ENCODE results near the gene SMG6.

The SMG6 gene

GRCh38 chr17:2049333-2050299 lies 254.0 kb downstream of the SMG6 start:
- no peak for TF ChIP-seq ESRRG (CRISPR knock-in tag; IDR thresholded peaks at IDR 0.05)
- no peak for TF ChIP-seq SNAI2 (CRISPR knock-in tag; IDR thresholded peaks at IDR 0.05)
- TF ChIP-seq ZNF8 (CRISPR knock-in tag; IDR thresholded peaks at IDR 0.05), result no peak
- no peak for TF ChIP-seq OSR1 (CRISPR knock-in tag; IDR thresholded peaks at IDR 0.05)
- TF ChIP-seq, protein P1, sequence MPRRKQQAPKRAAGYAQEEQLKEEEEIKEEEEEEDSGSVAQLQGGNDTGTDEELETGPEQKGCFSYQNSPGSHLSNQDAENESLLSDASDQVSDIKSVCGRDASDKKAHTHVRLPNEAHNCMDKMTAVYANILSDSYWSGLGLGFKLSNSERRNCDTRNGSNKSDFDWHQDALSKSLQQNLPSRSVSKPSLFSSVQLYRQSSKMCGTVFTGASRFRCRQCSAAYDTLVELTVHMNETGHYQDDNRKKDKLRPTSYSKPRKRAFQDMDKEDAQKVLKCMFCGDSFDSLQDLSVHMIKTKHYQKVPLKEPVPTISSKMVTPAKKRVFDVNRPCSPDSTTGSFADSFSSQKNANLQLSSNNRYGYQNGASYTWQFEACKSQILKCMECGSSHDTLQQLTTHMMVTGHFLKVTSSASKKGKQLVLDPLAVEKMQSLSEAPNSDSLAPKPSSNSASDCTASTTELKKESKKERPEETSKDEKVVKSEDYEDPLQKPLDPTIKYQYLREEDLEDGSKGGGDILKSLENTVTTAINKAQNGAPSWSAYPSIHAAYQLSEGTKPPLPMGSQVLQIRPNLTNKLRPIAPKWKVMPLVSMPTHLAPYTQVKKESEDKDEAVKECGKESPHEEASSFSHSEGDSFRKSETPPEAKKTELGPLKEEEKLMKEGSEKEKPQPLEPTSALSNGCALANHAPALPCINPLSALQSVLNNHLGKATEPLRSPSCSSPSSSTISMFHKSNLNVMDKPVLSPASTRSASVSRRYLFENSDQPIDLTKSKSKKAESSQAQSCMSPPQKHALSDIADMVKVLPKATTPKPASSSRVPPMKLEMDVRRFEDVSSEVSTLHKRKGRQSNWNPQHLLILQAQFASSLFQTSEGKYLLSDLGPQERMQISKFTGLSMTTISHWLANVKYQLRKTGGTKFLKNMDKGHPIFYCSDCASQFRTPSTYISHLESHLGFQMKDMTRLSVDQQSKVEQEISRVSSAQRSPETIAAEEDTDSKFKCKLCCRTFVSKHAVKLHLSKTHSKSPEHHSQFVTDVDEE (CRISPR knock-in tag; IDR thresholded peaks at IDR 0.05), result 0 out of 2 replicates have a peak, but pooled peaks have one; percentile 11
- TF ChIP-seq CSDC2 (CRISPR knock-in tag; IDR thresholded peaks at IDR 0.05), result 0 out of 2 replicates have a peak, but pooled peaks have one; percentile 15
- ATAC-seq, result peak; percentile 46

GRCh38 chr17:2048805-2049204 lies 254.8 kb downstream of the SMG6 start:
- TF ChIP-seq ZFP3 (CRISPR knock-in tag; IDR thresholded peaks at IDR 0.05) (no peak), GLIS3 (CRISPR knock-in tag; IDR thresholded peaks at IDR 0.05) (no peak), CSDC2 (CRISPR knock-in tag; IDR thresholded peaks at IDR 0.05) (no peak), PPARA (CRISPR knock-in tag; IDR thresholded peaks at IDR 0.05; ENCODE audit: borderline replicate concordance) (no peak)
- ATAC-seq, result no peak

DNA sequence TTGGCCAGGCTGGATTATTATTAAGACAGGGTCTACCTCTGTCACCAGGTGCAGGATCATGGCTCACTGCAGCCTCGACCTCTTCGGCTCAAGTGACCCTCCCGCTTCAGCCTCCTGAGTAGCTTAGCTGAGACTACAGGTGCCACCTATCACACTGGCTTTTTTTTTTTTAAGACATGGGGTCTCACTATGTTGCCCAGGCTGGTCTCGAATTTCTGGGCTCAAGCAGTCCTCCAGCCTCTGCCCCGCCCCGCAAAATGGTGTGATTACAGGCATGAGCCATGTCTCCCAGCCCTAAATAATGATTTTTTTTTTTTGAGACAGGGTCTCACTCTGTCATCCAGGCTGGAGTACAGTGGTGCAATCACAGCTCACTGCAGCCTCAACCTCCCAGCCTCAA lies 256.0 kb downstream of the SMG6 start:
- TF ChIP-seq, protein P2, sequence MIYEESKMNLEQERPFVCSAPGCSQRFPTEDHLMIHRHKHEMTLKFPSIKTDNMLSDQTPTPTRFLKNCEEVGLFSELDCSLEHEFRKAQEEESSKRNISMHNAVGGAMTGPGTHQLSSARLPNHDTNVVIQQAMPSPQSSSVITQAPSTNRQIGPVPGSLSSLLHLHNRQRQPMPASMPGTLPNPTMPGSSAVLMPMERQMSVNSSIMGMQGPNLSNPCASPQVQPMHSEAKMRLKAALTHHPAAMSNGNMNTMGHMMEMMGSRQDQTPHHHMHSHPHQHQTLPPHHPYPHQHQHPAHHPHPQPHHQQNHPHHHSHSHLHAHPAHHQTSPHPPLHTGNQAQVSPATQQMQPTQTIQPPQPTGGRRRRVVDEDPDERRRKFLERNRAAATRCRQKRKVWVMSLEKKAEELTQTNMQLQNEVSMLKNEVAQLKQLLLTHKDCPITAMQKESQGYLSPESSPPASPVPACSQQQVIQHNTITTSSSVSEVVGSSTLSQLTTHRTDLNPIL (CRISPR knock-in tag; IDR thresholded peaks at IDR 0.05; ENCODE audit: low read depth), result no peak
- TF ChIP-seq OSR1 (CRISPR knock-in tag; IDR thresholded peaks at IDR 0.05) (no peak), TOX (CRISPR knock-in tag; IDR thresholded peaks at IDR 0.05; ENCODE audit: borderline replicate concordance) (no peak), ZFP30 (CRISPR knock-in tag; IDR thresholded peaks at IDR 0.05) (no peak), SNAI2 (CRISPR knock-in tag; IDR thresholded peaks at IDR 0.05) (no peak), BACH2 (CRISPR knock-in tag; IDR thresholded peaks at IDR 0.05; ENCODE audit: borderline replicate concordance) (no peak), CSRNP3 (CRISPR knock-in tag; IDR thresholded peaks at IDR 0.05) (no peak), CSDC2 (CRISPR knock-in tag; IDR thresholded peaks at IDR 0.05) (no peak), ESRRG (CRISPR knock-in tag; IDR thresholded peaks at IDR 0.05) (no peak), ZNF8 (CRISPR knock-in tag; IDR thresholded peaks at IDR 0.05) (no peak), ZNF565 (CRISPR knock-in tag; conservative IDR thresholded peaks at IDR 0.05; ENCODE audit: low read depth) (no peak), ARNTL (CRISPR knock-in tag; IDR thresholded peaks at IDR 0.05; ENCODE audit: borderline replicate concordance, low read depth) (no peak), ZFP3 (CRISPR knock-in tag; IDR thresholded peaks at IDR 0.05) (no peak)
- no peak for ATAC-seq

DNA sequence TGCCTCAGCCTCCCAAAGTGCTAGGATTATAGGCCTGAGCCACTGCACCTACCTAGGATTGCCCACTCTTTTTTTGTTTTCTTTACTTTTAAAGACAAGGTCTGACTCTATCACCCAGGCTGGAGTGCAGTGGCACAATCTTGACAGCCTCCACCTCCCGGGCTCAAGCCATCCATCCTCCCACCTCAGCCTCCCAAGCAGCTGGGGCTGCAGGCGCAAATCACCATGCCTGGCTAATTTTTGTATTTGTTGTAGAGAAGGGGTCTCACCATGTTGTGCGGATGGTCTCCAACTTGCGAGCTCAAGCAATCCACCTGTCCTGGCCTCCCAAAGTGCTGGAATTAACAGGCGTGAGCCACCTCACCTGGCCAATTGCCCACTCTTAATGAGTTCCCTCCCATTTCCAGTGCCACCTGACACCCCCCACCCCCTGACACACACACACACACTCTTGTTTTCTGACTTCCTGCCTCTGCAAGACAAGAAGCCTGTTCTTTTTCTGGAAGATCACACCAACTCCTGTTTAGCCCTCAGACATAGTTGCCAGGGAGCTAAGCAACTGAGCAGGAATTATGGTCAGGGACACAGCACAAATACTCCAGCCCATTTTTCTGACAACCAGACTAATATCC lies 259.2 kb downstream of the SMG6 start:
- no peak for ATAC-seq
- no peak for TF ChIP-seq PPARA (CRISPR knock-in tag; IDR thresholded peaks at IDR 0.05; ENCODE audit: borderline replicate concordance)
- TF ChIP-seq TOX (CRISPR knock-in tag; IDR thresholded peaks at IDR 0.05; ENCODE audit: borderline replicate concordance), result no peak
- TF ChIP-seq ISL1 (CRISPR knock-in tag; IDR thresholded peaks at IDR 0.05), result no peak
- TF ChIP-seq, protein P2 (CRISPR knock-in tag; IDR thresholded peaks at IDR 0.05; ENCODE audit: low read depth), result no peak
- TF ChIP-seq ZFP30 (CRISPR knock-in tag; IDR thresholded peaks at IDR 0.05), result no peak
- TF ChIP-seq OSR1 (CRISPR knock-in tag; IDR thresholded peaks at IDR 0.05), result no peak
- no peak for TF ChIP-seq PATZ1 (CRISPR knock-in tag; IDR thresholded peaks at IDR 0.05; ENCODE audit: borderline replicate concordance)
- TF ChIP-seq GLIS3 (CRISPR knock-in tag; IDR thresholded peaks at IDR 0.05), result no peak
- TF ChIP-seq CSRNP3 (CRISPR knock-in tag; IDR thresholded peaks at IDR 0.05), result no peak
- TF ChIP-seq TCF4 (CRISPR knock-in tag; IDR thresholded peaks at IDR 0.05; ENCODE audit: borderline replicate concordance), result no peak
- TF ChIP-seq, protein P1 (CRISPR knock-in tag; IDR thresholded peaks at IDR 0.05), result no peak
